HK-2 (cell line): ENCODE data around the gene TUBGCP2.

ENCODE experiments used
- DNase-seq: peaks from one replicate; pipeline ENCODE4 v3.0.0-alpha.2; 2018; ENCODE audit not compliant: unreplicated experiment

The TUBGCP2 gene

GRCh38 chr10:133306097-133306476 is 2.6 kb downstream of the TUBGCP2 start:
- no peak for DNase-seq

- no peak for DNase-seq
Observed at GRCh38 chr10:133303206-133303605, 5.5 kb downstream of the TUBGCP2 start.

- DNase-seq = no peak
Observed at GRCh38 chr10:133302230-133302629, 6.4 kb downstream of the TUBGCP2 start.

DNA sequence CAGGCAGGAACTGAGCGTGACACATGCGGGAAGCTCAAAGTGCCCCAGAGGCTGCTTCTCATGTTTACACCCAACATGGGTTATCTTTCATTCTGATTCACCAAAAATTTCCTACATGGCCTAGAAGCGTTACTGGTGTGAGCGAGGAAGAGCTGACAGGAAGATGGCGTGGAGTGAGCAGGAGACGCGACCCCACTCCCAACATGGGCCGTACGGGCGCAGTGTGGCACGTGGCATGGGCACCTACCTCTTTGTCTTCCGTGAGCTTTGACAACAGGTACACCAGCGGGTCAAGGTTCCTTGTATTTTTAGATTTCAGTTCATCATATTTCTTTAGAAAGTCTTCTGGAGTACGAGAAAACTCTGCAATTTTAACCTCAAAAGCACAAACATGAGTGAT is 8.9 kb downstream of the TUBGCP2 start:
- DNase-seq = no peak

DNA sequence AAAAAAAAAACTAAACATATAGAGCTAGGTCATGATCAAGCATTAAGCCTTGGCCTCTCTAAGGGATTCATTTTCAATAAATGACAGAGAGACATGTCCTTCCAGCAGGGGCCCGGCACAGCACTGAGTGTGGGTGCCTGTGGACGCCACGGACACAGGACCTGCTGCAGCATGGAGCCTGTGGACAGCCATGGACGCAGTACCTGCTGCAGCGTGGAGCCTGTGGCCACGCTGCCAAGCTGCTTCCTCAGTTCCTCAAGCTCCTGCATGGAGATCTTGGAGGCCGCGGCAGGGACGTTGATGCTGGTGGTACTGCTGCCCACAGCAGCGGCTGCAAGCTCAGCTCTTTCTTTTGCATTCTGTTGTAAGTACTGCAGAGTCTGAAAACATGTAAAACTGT is 9.4 kb downstream of the TUBGCP2 start:
- no peak for DNase-seq

GRCh38 chr10:133298466-133298865 is 10.2 kb downstream of the TUBGCP2 start:
- no peak for DNase-seq

- no peak for DNase-seq
Observed at GRCh38 chr10:133297504-133297903, 11.2 kb downstream of the TUBGCP2 start.

- no peak for DNase-seq
Observed at GRCh38 chr10:133295426-133296320, 13.0 kb downstream of the TUBGCP2 start.

DNA sequence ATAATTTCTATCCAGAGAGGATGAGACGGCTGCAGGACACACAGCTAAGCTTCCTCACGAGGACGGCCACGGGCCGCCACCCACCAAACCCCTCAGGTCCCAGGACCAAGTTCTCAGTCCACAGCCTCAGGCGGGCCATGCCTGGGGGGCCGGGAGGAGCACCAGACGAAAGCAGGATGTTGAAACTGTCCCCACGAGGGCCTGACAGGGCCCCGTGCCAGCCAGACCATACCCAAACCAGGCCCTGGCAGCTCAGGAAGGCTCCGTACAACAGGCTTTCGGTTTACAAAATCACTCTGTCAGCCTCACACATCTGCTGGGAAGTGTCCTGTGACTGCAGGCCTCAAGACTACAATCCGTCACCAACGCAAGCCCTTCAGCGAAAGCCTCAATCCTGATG is 14.5 kb downstream of the TUBGCP2 start:
- DNase-seq = no peak

GRCh38 chr10:133293810-133294119 is 14.9 kb downstream of the TUBGCP2 start:
- no peak for DNase-seq

DNA sequence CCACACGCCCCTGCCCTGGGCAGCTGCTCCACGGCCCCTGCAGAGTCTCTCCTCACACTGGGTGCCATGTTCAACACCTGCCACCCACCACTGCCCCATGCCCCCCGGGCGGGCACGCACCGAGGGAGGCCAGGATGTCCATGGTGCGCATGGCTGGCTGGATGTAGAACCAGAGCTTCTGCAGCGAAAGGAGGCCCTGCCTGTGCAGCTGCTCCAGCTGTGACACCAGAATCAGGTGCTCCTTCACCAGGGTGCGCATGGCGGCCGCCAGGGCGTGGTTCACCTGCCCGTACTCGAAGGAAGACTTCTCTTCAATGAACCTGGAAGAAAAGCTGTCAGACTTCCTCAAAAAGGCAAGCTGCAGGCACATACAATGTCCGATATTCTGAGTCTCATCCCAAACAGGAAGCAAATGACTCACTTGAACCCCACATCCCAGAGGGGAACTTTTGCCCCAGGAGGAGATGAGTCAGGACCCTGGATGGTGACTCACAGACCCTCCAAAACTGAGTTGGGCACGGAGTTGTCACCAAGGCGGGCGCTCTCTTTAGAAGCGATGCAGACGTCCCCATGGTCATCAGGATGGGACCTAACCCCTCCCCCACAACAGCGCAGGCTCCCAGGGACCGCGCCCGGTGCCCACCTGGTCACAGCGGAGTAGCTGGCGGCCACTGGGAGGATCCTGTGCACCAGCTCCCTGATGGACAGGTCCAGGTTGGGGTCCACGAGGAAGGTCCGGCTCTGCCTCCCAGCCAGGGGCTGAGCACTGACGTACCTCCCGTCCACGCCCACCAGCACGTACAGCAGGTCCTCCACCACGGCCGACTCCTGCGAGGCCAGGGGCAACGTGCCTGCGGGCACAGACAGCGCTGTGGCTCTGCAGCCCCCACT is 15.5 kb downstream of the TUBGCP2 start:
- no peak for DNase-seq

- DNase-seq = no peak
Observed at GRCh38 chr10:133289761-133290160, 18.9 kb downstream of the TUBGCP2 start.

- no peak for DNase-seq
Observed at GRCh38 chr10:133287832-133288500, 20.7 kb downstream of the TUBGCP2 start.

DNA sequence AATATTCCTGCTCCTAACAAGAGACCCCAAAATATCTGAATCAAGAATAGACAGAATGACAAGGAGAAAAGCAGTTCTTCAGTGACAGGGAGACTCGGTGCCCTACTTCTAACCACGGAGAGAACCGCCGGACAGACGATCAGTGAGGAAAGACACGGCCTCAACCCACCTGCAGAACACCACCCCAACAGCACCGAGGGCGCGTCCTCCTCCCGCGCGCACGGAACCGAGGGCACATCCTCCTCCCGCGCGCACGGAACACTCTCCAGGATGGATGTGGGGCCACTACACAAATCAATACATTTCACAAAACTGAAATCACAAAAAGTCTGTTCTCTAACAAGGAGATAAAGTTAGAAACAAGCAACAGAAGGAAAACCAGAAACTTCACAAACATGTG is 22.3 kb downstream of the TUBGCP2 start:
- no peak for DNase-seq

GRCh38 chr10:133285217-133285616 is 23.5 kb downstream of the TUBGCP2 start:
- DNase-seq = no peak

- no peak for DNase-seq
Observed at GRCh38 chr10:133283931-133284330, 24.7 kb downstream of the TUBGCP2 start.

DNA sequence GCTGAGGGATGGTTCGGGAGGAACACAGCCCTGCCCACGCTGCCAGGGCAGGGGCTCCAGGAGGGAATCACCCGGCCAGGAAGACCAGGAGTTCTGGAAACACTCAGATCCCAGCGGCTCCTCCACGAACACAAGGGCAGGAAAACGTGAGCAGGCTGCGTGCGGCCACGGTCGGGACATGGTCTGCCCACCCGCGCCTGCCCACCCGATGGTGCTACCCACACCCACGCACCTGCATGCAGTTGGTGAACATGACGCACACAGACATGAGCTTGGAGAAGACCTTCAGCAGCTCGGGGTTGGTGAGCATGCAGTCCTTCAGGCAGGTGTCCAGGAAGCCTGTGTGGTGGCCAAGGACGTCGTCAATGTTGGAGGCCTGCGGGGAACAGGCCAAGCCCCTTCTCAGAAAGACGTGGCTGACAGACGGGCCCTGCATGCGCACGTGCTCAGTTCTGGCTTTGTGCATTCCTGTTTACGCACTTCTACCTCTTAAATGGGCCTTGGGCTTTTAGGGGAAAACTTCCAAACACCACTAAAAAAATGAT is 25.8 kb downstream of the TUBGCP2 start:
- DNase-seq = no peak

DNA sequence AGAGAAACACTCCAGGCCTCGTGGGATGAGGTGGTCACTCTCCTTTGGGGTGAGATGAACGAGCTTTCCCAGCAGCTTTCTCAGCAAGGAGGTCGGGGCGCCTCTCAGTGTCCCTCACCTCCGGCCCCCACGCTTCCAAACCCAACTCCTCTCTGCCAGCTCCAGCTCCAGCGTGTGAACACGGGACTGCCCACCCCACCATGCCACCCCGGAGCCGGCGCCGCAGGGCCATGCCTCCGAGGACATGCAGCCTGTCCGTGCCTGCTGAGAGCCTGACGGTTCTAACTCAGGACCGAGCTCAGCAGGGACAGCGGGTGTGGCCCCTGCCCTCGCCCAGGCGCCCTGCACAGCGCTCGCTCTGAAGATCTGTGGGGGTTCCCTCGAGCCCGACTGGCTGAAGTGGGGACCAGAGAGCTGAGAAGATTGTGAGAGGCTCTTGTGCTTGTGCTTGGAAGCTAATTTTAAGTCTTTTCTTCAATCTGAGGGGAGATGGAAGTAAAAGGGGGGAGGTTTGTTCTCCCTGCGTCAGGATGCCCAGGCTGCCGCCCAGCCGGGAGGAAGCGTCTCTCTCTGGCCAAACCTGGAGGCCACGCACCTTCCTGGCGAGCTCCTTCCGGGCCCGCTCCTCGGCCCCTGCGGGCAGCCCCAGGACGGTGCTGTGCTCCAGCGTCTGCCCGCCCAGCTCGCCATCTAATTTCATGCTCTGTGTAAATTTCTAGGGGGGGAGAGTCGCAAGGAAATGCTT is 26.9 kb downstream of the TUBGCP2 start:
- no peak for DNase-seq

- DNase-seq = no peak
Observed at GRCh38 chr10:133281084-133281483, 27.6 kb downstream of the TUBGCP2 start.

DNA sequence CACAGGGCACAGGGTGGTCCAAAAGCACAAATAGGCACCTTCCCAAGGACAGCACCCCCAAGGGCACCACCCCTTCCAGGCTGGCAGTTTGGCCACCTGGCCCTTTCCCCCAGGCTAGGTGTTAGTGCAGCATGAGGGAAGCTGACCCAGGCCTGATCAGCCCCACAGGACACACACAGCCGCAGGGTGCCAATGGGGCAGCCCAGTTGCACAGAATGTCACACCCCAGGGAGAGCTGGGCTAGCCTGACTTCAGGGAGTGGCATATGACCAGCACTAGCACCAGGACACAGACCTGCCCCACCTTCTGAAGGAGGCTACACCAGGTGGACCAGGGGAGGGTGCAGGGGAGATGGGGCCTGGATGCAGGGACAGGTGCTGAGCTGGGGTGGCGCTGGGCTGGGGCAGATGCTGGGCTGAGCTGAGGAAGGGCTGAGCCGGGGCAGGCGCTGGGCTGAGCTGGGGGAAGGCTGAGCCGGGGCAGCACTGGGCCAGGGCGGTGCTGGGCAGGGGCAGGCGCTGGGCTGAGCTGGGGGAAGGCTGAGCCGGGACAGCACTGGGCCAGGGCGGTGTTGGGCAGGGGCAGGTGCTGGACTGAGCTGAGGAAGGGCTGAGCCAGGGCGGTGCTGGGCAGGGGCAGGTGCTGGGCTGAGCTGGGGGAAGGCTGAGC is 28.1 kb downstream of the TUBGCP2 start:
- DNase-seq = no peak
